CD4-positive, alpha-beta T cell treated with Interferon gamma for 1 hour (primary cell): ENCODE results near the gene AFF3.
"Not testable (repeated sequence)": the region's sequence is repeated elsewhere in the genome, so short reads cannot be mapped to it uniquely, and the experiment has no call there.

ENCODE experiments used
- DNase-seq: peaks from one replicate; pipeline ENCODE4 v3.0.0-alpha.2; 2020

AFF3 gene

DNA sequence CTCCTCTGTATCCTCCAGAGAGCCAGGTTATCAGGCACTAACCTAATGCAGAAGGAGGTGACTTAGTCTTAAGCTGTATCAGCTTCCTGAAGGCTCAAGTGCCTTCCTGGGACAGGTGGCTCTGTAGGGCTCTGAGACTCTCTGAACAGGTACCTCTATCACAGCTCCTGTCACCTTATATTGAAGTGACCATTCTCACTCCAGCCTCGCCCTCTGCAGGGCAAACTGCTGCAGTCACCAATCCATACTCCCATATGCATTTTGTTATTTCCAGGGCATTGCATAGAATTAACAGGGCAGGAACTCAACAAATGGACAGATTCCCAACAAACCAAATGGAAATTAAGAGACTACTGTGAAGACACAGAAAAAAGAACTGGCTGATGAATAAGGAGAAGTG is 449.6 kb downstream of the AFF3 start:
- no peak for DNase-seq

- DNase-seq: no peak
Observed at GRCh38 chr2:99691926-99692325, 450.5 kb downstream of the AFF3 start.

GRCh38 chr2:99689145-99689742 is 453.1 kb downstream of the AFF3 start:
- no peak for DNase-seq

GRCh38 chr2:99688699-99689098 is 453.7 kb downstream of the AFF3 start:
- DNase-seq: no peak

- no peak for DNase-seq
Observed at GRCh38 chr2:99682275-99683060, 459.9 kb downstream of the AFF3 start.

- no peak for DNase-seq
Observed at GRCh38 chr2:99680946-99681345, 461.4 kb downstream of the AFF3 start.

DNA sequence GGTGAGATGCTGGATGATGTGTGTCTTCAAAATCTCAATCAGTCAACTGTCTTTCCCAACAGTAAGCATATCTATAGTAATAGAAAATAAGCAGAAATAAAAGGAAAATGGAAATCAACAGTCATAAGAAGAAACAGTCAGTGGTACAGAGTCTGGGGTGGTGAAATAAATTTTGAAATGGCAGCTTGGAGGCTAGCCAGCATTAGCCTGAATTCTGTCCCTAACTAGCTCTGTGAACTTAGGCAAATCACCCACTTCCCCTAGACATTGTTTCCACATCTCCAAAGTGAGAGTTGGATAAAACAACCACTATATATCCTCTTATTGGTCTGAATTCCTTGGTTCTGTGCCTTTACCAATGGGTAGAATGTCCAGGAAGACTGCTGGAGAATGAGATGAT is 462.9 kb downstream of the AFF3 start:
- no peak for DNase-seq

- no peak for DNase-seq
Observed at GRCh38 chr2:99678625-99679024, 463.8 kb downstream of the AFF3 start.

GRCh38 chr2:99677814-99678213 is 464.6 kb downstream of the AFF3 start:
- DNase-seq: no peak

DNA sequence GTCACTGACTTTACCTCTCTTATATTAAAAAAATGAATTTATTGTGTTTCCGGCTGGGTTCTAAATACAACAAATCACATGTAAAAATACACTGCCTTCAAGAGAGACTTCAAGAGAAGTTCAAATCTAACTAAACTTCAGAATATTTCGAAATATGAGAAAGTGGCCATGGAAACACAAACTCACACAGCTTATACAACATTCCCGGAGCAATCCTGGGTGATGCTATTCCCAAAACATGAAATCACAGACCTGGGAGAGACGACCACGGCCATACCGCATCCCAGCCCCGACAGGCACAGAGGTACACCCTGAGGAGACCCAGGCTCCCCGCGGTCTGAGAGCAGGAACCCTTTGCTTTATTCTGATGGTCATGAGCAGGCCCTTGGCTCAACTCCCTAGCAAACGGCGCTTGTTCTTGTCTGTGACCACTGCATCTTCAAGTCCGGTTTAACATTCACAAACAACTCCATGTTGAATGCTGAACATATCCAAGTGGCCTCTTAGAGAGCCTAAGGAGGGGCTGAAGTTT is 467.2 kb downstream of the AFF3 start:
- no peak for DNase-seq

GRCh38 chr2:99674090-99674489 is 468.3 kb downstream of the AFF3 start:
- no peak for DNase-seq

GRCh38 chr2:99672766-99673350 is 469.5 kb downstream of the AFF3 start:
- DNase-seq: no peak

DNA sequence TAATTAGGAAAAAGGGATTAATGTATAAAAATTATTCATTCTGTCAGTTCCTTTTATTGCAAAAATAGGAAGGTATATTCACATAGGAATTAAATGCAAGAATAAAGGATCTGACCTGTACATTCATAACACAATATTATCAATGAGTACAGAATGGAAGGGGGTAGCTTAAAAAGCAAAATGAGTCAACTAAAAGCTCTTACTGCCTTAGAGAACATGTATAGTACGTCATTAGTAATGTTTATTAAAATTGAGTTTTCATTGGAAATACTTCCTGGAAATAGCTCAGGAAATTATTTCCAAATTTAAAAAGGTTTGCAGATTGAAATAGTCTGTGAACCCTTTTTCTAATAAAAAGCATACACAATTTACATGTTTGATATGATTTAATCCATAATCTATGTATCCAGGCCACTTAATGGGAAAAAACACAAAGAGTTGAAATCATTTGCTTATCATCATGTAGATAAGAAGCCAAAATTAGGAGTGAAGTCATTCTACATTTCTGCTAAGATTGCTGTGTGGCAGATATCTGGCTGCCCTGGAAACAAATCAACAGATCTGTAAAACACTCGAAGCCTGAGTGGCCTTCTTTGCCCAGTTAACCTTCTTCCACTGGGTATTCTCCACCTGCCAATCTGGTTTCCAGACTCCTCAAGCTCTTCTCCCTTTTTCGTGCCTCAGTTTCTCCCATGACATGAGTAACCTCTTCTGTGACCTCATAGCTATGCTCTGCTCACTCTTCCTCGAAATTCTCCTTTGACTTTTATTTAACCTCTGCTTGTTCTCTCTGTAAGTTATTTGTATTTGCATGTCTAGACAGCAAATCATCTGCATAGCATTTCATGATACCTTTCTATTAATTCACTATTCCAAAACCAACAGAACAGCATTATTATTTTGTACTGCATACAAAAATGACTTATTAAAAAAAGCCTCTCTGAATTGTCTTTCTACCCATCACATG is 471.3 kb downstream of the AFF3 start:
- DNase-seq: no peak

GRCh38 chr2:99666256-99666655 is 476.1 kb downstream of the AFF3 start:
- DNase-seq: no peak

DNA sequence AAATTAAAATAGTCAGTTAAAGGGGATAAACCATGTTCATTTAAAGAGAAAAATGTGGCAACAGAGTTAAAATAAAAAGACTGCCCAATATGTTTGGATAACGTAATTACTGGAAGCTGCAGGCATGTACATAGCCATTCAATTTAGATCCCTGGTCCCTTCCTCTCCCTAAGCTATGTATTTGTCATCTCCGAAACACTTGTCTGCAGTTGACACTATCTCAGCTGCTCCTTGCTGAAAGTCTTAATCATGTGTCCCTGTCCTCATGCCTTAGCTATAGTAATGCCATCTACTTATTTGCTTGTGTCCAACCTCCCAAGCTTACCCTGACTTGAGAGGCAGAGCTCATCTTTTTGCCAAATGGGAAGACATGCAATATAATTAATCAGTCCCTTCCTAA is 478.7 kb downstream of the AFF3 start:
- DNase-seq: no peak

DNA sequence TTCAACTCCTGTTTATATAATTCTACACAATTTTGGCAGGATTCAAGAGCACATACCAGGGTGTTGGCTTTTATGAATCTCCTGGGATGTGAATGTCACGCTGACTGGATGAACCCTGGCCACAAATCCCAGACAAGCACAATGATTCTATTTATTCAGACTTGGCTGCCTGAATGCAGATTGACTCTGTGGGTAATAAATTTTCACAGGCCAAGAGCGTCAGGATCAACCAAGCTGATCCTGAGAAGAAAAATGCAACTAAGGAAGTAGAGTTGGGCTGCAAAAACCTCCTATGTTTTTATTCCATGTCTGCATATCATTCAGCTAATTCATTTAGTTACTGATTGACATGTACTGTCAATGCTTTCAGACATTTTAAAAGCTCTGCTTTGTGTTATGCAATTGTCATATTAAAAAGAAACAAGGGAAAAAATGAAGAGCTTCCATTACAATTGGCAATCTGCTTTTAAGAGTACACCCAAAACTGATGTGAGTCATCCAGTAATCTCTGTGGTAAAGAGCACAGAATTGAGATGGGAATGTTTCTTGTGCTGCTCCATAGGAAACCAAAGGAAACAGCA is 479.5 kb downstream of the AFF3 start:
- DNase-seq: no peak

DNA sequence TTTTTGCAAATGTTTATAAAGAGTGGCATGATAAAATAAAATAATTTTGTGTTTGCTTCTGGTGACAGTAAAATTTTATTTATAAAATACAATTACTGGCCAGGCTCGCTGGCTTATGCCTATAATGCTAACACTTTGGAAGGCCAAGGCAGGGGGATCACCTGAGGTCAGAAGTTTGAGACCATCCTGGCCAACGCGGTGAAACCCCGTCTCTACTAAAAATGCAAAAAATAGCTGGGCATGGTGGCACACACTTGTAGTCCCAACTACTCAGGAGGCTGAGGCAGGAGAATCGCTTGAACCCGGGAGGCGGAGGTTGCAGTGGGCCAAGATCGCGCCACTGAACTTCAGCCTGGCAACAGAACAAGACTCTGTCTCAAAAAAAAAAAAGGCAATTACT is 480.6 kb downstream of the AFF3 start:
- not testable (repeated sequence) for DNase-seq

DNA sequence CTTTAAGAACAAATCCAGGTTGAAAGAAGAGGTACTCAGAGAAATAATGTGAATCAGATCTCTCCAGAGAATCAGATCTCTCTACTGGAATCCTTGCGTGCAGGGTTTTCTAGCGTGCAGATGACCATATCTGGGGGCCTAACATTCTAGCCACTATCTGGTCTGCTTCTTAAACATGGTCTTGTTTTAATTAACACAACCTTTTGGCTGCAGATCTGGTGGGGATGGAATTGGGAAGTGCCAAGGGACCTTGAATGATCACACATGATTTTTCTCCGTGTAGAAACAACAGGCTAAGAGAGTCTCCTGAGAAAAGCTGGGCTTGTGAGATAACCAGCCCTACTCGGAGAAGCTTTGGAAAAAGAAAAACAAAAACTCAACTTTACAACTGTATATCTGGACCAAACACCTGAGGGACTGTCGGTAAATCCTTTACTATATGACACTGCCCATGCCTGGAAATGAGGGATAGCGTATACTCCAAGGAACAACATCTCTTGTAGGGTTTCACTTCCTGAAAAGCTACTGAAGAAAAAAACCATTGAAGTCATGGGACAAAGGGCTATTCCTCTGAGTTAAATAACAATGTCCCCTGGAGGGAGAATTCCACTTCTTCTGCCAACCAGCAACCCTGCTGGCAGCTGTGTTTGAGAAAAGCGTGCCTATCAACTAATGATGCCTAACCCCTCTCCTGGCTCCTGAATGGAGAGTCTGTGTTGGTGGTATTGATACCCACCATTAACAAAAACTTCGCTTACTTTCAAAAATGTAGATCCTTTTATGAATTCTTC is 481.6 kb downstream of the AFF3 start:
- no peak for DNase-seq

GRCh38 chr2:99659874-99660273 is 482.5 kb downstream of the AFF3 start:
- no peak for DNase-seq

DNA sequence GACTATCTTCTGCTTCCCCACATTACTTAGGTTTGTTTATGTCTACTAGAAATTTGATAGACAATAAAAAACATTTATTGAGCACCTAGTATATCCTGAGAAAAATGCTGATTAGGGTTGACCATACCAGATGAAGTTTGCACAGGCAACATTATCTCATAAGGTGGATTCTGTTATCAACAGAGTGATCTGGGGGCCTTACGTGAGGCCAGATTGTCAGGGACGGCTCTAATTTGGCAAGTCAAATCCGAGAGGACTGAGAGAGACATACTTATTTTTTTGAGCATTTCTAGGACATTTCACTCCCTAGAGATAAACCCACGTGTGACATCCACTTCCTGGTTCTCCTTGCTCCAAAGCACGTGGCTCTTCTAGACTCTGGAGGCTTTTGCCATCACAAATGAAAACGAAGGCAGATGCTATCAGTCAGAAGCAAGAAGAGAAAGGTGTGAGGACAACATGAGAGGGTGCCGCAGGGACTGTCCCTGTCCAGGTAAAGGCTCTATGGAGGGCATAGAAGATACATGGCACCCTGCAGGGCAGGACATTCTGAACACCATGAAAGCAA is 484.6 kb downstream of the AFF3 start:
- DNase-seq: no peak

DNA sequence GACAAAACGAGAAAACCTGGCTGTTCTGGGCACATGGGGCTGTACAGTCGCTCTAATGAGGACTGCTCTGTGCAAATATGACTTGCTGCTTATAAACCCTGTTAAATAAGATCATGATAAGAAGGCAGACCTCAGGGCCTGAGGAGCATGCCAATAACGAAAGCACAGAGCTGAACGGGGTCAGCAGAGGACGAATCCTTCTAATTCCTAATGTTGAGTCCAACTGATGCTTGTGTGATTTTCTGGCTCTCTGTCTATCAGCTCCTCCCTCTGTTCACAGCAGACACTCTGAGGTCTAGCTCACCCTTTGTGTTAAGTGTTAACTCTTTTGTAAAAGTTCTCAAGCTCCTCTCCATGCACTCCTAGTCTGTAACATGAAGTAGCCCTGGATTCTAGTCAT is 485.4 kb downstream of the AFF3 start:
- DNase-seq: no peak
